NT2/D1 (cell line): ENCODE data around the gene GATA3.

Experiments used
- DNase-seq: peaks from one replicate; pipeline ENCODE4 v3.0.0-alpha.2; 2011; ENCODE audit warnings: low read depth, low spot score
- H3K27me3 ChIP-seq: 2 replicates; pipeline ENCODE4 v1.6.0; 2011; ENCODE audit warnings: mild to moderate bottlenecking; ENCODE audit not compliant: insufficient read length, insufficient read depth
- H3K36me3 ChIP-seq: 2 replicates; pipeline ENCODE4 v1.6.1; 2011; ENCODE audit warnings: mild to moderate bottlenecking, low read length, mixed read lengths; ENCODE audit not compliant: insufficient read depth, insufficient read length
- H3K4me1 ChIP-seq: 2 replicates; pipeline ENCODE4 v1.5.1; 2011; ENCODE audit not compliant: insufficient read depth, insufficient read length
- H3K4me3 ChIP-seq: 2 replicates; pipeline ENCODE4 v1.5.1; 2011; ENCODE audit warnings: low read depth; ENCODE audit not compliant: insufficient read length
- H3K9ac ChIP-seq: 2 replicates; pipeline ENCODE4 v1.6.0; 2011; ENCODE audit warnings: low read depth; ENCODE audit not compliant: insufficient read length
- H3K9me3 ChIP-seq: 2 replicates; pipeline ENCODE4 v1.5.1; 2011; ENCODE audit warnings: mild to moderate bottlenecking, low read length; ENCODE audit not compliant: insufficient read depth
- SUZ12 ChIP-seq: IDR thresholded peaks from 2 replicates; pipeline ENCODE4 v1.6.1; 2011; ENCODE audit not compliant: insufficient read length, insufficient read depth; ENCODE audit errors: extremely low read depth
- YY1 ChIP-seq: IDR thresholded peaks from 2 replicates; pipeline ENCODE4 v1.6.1; 2011; ENCODE audit not compliant: insufficient read length, insufficient read depth
- ZNF274 ChIP-seq: IDR thresholded peaks from 2 replicates; pipeline ENCODE4 v1.6.1; 2011; ENCODE audit warnings: mild to moderate bottlenecking, low read depth, low read length

Gene GATA3

DNA sequence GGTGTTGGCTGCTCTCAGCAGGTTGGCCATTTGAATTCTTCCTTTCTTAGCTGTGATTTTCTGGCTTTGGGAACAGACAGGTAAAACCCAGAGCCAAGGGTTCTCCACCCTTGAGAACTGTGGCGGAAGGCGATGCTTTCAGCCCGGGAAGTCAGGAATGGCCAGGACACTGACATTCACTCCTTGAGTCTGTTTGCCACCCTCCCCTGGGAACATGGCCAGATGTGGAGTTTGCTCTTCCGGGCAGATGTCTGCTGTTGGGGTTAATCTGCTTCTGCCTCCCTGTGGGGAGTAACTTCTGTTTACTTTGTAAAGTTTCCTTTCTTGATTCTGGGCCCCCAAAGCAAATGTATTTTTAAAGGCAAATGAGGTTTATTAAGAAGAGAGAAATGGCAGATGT, 17.7 kb downstream of the GATA3 start:
- no peaks in the 10 kb centered on the region for H3K9me3 ChIP-seq
- TF ChIP-seq ZNF274 (no peak), SUZ12 (no peak), YY1 (no peak)
- H3K27me3 ChIP-seq = no peaks in the 10 kb centered on the region

DNA sequence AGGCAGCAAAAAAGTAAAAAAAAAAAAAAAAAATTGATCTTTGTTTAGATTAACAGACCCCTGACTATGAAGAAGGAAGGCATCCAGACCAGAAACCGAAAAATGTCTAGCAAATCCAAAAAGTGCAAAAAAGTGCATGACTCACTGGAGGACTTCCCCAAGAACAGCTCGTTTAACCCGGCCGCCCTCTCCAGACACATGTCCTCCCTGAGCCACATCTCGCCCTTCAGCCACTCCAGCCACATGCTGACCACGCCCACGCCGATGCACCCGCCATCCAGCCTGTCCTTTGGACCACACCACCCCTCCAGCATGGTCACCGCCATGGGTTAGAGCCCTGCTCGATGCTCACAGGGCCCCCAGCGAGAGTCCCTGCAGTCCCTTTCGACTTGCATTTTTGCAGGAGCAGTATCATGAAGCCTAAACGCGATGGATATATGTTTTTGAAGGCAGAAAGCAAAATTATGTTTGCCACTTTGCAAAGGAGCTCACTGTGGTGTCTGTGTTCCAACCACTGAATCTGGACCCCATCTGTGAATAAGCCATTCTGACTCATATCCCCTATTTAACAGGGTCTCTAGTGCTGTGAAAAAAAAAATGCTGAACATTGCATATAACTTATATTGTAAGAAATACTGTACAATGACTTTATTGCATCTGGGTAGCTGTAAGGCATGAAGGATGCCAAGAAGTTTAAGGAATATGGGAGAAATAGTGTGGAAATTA, 19.4 kb downstream of the GATA3 start:
- peaks cover 43% of the 10 kb centered on the region for H3K36me3 ChIP-seq
- no peak for TF ChIP-seq SUZ12
- no peak for TF ChIP-seq YY1
- TF ChIP-seq ZNF274 = no peak
- DNase-seq = no peak

More for the DNA sequence above, 17.7 kb downstream of the GATA3 start:
- Histone ChIP-seq H3K4me1 (no peaks in the 10 kb centered on the region), H3K36me3 (peaks cover 54% of the 10 kb centered on the region), H3K4me3 (no peak overlapping the region), H3K9ac (no peak overlapping the region)
- no peak for DNase-seq

DNA sequence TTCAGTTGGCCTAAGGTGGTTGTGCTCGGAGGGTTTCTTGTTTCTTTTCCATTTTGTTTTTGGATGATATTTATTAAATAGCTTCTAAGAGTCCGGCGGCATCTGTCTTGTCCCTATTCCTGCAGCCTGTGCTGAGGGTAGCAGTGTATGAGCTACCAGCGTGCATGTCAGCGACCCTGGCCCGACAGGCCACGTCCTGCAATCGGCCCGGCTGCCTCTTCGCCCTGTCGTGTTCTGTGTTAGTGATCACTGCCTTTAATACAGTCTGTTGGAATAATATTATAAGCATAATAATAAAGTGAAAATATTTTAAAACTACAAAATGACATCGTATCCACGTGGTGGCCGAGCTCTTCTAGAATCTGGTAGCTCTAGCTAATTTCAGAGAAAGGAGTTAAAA, 20.4 kb downstream of the GATA3 start:
- DNase-seq = no peak
- TF ChIP-seq YY1 (no peak), ZNF274 (no peak), SUZ12 (no peak)
- Histone ChIP-seq H3K4me3 (no peak overlapping the region), H3K9ac (no peak overlapping the region), H3K27me3 (no peaks in the 10 kb centered on the region), H3K4me1 (peaks cover 3% of the 10 kb centered on the region), H3K9me3 (no peaks in the 10 kb centered on the region), H3K36me3 (peaks cover 35% of the 10 kb centered on the region)

More for the DNA sequence above, 19.4 kb downstream of the GATA3 start:
- Histone ChIP-seq H3K9me3 (no peaks in the 10 kb centered on the region), H3K4me3 (no peak overlapping the region), H3K9ac (no peak overlapping the region), H3K4me1 (no peaks in the 10 kb centered on the region), H3K27me3 (no peaks in the 10 kb centered on the region)

DNA sequence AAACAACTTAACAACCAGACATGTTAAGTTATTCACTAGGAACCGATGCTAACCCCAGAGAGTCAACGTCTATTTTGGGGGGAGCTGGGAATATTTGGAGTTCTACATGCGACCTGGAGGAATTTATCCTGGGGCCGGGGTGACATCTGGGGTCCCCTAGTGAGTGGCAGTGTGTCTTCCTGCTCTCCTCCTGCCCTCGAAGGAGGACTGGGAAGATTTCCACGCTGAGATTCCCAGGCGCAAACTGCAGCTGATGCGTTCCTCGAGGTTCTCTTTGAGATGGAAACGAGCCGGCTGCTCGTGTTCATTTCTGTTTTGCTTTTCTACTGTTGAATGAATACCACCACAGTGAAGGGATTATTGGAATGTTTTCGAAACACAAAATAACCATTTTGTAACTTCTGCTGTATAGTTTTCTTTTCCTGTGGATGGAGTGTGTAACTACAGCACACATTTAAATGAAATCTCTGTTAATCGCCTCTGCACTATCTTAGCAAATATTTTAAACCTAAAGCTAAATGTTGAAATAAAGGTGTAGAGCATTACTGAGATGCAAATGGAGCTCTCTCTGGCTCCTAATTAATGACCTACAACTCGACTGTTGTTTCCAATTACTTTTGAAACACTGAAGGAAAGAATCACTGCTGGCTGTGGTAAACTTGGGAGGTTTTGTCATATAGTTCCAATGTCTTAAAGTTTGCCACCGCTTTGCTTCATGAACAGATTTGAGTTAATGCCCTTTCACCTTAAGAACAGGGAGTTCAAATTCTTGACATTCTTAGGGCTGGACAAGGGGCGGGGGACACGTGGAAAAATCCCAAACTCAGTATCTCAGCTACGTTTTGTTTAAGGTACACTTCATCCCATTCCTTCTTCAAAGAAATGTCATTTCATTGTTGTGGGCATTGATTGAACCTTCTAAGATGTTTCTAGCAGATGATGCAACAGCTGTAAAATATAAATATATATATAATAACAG, 21.1 kb downstream of the GATA3 start:
- no peaks in the 10 kb centered on the region for H3K9me3 ChIP-seq
- no peak overlapping the region for H3K9ac ChIP-seq
- H3K4me1 ChIP-seq = peaks cover 3% of the 10 kb centered on the region
- TF ChIP-seq ZNF274 = no peak
- TF ChIP-seq YY1 = no peak
- no peak for TF ChIP-seq SUZ12
- H3K27me3 ChIP-seq = no peaks in the 10 kb centered on the region
- peaks cover 31% of the 10 kb centered on the region for H3K36me3 ChIP-seq
- DNase-seq = no peak
- no peak overlapping the region for H3K4me3 ChIP-seq

DNA sequence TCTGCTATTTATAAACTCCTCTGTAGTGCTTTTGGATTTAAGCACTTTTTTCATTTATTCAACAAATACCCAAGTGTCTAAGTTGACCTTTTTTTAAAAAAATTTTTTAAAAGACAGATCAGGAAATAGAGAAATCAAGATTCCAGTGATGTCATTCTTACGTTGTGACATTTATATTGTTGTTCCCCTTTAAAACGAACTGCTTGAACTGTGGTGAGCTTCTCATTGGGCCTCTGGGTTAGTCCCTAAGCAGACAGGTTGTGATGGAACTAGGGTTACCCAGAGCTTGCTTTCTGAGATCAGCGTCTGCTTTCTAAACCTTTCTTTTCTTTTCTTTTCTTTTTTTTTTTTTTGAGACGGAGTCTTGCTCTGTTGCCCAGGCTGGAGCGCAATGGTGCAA, 22.4 kb downstream of the GATA3 start:
- TF ChIP-seq ZNF274 = no peak
- no peak for TF ChIP-seq YY1
- no peak for TF ChIP-seq SUZ12
- no peaks in the 10 kb centered on the region for H3K9me3 ChIP-seq
- no peak for DNase-seq
- H3K36me3 ChIP-seq = peaks cover 17% of the 10 kb centered on the region
- no peak overlapping the region for H3K4me3 ChIP-seq
- H3K4me1 ChIP-seq = peaks cover 6% of the 10 kb centered on the region
- H3K27me3 ChIP-seq = no peaks in the 10 kb centered on the region
- H3K9ac ChIP-seq = no peak overlapping the region

DNA sequence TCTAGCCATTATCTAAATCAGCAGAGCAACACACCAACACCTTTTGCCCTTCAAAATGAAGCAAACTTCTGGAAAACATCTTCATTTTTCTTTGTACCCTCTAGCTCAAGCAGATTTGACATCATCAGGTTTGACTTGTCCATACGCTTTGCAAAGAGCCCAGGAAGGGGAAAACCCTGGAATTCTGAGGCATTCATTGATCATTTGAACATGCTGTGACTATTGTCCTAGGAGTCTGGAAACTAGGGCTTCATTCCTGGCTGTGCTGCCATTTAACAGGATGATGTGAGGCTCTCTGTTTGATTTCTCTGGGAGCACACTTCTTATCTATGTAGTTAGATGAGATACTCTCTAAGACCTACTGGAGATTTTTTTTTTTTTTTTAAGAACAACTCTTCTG, 23.5 kb downstream of the GATA3 start:
- Histone ChIP-seq H3K9me3 (no peaks in the 10 kb centered on the region), H3K9ac (no peak overlapping the region), H3K27me3 (no peaks in the 10 kb centered on the region), H3K4me1 (peaks cover 6% of the 10 kb centered on the region), H3K36me3 (peaks cover 10% of the 10 kb centered on the region), H3K4me3 (no peak overlapping the region)
- no peak for DNase-seq
- TF ChIP-seq YY1 (no peak), ZNF274 (no peak)

DNA sequence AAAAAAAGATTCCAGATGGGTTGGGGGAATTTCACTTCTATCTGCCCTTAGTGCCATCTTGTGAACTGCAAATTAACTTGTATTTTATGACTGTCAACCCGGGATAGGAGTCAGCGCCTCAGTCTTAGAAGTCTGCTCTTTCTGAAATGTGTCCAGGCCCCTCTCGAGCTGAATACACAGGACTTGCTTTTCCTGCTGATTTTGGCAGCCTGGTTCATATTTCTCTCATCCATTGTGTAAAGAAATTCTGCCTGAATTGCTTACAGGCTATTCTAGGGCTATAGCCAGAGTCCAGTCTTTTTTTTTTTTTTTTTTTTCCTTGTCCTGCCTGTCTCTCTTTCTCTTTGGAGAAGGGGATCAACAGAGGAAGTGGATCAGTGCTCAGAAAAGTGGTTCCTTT, 24.6 kb downstream of the GATA3 start:
- Histone ChIP-seq H3K27me3 (no peaks in the 10 kb centered on the region), H3K9ac (no peak overlapping the region), H3K9me3 (no peaks in the 10 kb centered on the region), H3K4me3 (no peak overlapping the region), H3K36me3 (peaks cover 2% of the 10 kb centered on the region), H3K4me1 (peaks cover 6% of the 10 kb centered on the region)
- no peak for DNase-seq
- TF ChIP-seq YY1 (no peak), SUZ12 (no peak), ZNF274 (no peak)
